Activated CD4-positive, alpha-beta T cell treated with anti-CD3 and anti-CD28 coated beads, Interleukin-2, amount 50 U/mL, for 24 hours (primary cell): ENCODE results near the gene CLIC5.

ENCODE experiments used
- DNase-seq, 2 donors: peaks; one replicate each; pipeline ENCODE4 v3.0.0-alpha.2; 2020; ENCODE audit warnings: low read depth in 1 of 2, low spot score in 1 of 2

CLIC5 gene

DNA sequence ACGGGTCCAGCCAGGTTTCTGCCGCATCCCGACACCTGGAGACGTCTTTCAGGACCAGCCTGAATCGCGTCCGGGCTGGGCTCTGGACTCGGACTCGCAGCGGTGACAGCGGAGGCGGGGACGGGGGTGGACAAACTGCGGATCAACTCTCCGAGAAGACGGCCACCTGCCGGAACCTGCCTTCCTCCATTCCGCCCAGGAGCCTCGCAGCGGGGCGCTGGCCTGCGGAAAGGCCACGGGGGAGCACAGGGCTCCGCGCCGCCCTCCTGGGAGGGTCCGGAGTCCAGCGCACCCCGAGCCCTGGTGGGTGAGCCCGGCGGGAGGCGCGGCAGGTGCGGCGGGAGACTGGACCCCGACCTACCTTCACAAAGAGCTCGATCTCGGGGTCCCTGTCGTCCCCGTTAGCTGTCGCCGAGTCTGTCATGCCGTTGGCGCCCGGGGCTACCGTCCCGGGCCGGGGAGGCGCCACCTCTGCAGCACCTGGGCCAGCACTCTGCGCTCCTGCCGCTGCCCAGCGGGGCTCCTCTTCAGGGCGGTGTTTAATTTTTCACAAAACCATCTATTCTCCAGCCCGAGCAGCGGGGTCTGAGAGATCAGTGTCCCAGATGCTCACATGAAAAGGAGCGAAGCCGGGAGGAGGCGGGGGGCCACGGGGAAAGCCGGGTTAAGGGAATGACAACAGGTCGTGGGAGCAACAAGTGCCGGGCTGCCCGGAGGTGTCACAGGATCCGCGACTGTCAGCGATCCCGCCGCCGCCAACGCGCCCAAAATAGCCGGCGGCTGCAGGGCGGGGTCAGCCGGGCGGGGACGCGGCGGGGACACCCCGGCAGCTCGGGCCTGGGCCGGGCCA lies at the start of gene CLIC5:
Gene CLIC5 (minus strand): TSS at position 742 of the 850 bp plus-strand sequence. CDS start 318 bp downstream, at position 424.
- DNase-seq = no peak

DNA sequence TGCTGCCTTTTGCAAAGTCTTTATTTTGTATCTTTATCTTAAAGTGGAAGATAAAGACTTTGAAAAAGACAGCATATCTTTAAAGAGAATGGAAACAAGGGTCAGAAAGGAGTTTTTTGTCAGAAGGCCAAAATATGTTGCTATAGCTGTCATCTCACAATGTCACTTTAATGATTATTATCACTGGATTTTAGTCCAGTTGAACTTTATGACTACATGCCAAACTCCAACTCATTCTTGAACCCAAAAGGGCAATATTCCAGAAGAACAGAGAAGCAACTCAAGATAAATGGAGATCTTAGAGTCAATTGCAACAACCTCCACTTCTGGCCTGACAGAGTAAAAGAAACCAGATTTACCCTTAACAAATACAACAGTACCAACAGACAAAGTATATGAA lies 47.3 kb upstream of the CLIC5 start:
- DNase-seq = no peak

DNA sequence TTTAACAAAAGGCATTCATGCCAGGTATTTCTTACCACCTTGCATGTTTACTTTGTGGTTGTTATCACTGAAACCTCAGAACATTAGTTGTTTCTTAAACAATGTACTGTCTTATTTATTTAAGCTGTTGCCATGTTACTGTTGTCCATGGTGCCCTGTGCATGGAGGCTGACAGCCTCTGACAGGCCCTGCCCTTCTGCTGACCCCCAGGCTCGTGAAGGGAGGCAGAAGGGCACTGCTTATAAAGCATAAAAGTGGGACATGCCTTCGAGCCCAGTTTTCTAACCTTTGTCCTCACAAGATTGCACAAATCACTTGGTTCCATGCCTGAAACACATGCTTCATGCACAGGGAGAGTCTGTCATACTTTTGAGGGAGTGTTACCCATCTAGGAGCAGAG lies 46.7 kb upstream of the CLIC5 start:
- DNase-seq = no peak

DNA sequence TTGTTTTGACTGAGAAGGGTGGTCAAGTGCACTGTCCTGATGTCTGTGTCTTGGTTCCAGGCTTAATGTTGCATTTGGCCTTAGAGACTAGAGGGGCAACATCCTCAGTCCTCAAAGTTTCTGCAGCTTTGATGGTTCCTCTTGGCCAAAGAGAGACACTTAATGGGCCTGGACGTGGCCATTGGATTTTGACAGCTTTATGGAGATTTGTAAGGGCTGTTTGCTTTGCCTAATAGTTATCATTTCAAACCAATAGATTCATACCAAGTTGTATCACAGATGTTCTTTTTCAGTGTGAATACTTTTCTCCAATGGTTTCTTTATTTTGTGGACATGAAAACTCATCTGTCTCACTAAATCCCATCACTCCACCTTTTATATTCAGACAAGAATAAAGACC lies 45.8 kb upstream of the CLIC5 start:
- no peak for DNase-seq

DNA sequence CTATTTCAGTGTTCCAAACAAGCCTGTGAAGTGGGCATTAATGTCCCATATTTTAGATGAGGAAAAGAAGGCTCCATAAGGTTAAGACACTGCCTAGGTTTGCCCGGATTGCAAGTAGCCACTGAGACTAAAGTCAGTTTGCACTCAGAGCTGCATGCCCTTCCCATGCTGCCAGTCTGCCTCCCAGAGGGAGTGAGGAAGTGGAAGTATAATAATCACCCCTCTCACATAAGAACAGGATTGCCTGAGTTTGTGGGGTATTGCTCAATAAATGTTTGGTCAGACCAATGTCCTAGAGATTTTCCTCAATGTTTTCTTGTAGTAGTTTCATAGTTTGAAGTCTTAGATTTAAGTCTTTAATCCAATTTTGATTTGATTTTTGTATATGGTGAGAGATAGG lies 43.9 kb upstream of the CLIC5 start:
- no peak for DNase-seq

DNA sequence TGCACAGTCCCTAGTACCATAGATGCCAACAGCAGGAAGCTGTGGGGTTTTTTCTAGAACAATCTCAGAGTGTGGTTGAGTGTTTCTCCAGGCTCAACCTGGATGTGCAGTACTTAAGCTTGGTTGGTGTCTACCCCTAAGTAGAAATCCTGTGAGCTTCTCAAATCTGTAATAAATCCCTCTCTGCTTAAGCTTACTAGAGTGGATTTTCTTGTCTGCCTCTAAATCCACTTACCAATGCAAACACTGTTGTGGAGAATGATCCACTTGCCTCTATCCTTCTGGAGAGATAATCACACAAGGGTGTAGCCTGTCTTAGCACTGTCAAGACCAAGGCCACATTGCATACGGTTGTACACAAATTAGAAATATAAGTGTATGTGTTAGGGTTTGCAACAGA lies 43.3 kb upstream of the CLIC5 start:
- no peak for DNase-seq

DNA sequence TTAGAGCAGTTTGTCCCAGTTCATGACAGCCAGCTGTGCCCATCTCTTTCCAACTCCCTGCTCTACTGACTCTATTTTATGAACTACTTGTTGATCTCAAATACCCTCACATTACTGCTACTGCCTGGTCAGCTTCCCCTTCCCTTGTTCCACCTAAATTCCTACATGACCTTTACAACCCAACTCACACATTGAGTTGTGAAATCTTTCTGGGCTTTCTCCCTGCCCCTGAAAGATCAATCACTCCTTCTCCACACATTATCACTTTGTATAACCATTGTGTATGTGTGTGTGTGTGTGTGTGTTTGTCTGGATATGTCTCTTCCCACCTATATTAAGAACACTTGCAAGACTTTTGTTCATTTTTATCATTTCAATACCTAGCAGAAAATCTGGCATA lies 42.1 kb upstream of the CLIC5 start:
- no peak for DNase-seq

DNA sequence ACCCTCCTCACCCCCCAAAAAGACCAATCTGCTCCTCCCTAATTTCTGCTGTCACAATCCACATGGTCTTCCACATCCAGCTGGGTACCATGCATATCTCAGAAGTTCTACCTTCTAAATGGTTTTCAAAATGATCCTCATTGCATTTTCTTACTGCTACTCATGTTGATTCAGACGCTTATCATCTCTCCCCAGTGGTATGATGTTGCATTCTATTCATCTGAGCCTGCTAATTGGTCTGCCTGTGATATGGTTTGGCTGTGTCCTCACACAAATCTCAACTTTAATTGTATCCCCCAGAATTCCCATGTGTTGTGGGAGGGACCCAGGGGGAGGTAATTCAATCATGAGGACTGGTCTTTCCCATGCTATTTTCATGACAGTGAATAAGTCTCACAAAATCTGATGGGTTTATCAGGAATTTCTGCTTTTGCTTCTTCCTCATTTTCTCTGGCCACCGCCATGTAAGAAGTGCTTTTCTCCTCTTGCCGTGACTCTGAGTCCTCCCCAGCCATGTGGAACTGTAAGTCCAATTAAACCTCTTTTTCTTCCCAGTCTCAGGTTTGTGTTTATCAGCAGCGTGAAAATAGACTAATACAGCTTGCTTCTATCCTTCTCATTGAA lies 41.4 kb upstream of the CLIC5 start:
- no peak for DNase-seq

DNA sequence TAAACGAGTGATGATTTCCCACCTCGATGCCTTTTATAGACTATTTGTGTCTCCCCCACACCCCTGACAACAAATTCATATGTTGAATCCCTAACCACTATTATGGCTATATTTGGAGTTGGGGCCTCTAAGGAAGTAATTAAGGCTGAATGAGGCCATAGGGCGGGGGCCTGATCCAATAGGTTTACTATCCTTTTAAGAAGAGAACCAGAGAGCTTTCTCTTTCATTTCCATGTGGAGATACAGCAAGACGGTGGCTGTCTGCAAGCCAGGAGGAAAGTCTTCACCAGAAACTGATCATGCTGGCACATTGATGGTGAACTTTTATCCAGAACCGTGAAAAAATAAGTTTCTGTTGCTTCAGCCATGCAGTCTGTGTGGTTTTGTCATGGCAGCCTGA lies 38.9 kb upstream of the CLIC5 start:
- no peak for DNase-seq

DNA sequence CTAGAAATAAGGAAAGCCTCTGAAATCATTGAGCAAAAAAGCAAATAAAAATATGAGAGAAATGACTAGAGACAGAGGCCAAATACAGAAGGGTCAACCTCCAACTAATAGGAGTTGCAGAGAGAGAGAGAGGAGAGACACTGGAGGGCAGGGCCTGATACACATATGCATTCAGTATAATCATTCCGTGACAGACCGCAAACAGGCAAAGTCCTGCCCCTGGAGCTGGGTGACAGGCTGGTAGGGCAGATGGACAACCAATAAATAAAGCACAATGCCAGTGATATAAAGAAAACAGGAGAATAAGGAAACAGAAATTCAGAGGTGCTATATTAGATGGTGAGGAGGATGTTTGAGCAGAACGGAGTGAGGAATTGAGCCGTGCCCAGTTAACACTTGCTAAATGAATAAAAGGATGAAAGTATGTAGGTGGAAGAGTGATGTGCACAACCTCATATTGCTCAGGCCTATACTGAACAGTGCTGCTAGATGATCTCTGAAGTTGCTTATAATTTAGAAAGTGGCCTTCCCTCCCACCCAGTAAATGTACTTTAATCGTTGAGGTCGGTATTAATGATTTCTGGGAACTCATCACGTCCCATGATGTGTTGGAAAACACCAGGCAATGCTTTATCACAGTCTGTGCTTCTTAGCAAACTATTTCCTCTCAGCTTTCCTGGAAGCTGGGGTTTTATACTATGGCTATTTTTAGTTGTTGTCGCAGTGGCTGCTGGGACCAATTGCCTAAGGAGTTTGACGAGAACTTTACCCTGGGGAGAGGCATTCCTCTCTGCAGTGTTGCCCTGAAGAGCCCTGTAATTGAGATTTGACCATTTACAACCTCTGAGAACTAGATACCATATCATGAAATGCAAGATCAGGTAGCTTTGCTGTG lies 37.6 kb upstream of the CLIC5 start:
- no peak for DNase-seq

DNA sequence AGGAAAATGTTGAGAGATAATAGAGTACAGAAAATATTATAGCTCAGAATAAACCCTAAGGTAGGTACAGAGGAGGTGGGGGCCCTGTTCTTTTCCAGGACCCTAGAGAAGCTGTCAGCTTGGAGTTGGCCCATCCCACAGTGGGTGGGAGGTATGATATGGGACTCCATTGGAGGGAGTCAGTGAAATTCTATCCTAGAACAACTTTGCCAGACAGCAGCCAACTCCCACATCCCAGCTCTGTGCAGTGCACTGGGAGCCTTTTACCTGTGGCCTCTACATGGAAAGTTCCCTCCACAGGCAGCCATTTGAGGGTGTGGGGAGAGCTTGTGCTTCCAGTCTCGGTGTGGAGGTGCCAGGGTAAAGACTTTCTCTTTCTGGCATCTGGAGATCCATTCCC lies 36.8 kb upstream of the CLIC5 start:
- DNase-seq = no peak

DNA sequence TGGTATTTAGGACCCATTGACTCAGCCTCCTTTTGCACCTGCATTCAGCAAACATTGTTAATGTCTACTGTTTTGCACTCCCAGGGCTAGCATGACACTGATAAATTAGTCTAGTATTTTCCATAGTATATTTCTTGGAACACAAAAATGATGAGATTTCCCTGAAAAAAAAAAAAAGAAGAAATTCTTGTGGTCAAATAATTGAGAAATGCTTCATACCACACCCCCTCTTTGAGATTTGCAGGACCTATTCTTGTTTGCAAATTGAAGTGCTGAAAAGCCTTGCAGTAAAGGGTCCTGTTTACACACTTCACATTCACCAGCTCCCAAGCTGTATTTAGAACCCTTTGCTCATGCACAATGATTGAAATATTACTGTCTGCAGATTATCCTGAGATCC lies 36.3 kb upstream of the CLIC5 start:
- DNase-seq = no peak

DNA sequence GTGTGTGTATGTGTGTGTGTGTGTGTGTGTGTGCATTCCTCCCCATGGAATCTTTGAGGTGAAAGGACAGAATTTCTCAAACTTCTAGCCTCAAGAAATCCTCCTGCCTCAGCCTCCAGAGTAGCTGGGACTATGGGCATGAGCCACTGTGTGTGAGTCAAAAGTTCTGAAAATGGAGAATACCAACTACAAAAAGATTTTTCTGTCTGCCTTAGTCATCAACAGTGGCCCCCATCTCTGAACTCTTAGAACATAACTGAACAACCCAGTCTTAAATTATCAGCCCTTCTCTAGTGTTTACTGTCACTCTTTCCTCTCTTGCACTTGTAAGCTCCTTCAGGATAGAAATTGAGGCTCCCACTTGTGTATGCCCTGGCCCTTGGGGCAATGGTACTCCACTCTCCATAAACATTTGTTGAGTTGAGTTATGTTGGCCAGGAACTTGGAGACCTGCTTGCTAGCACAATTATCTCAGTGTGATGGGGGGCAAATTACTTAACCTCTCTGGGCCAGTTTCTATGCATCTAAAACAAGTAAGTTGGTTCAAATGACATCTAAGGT lies 35.3 kb upstream of the CLIC5 start:
- no peak for DNase-seq

DNA sequence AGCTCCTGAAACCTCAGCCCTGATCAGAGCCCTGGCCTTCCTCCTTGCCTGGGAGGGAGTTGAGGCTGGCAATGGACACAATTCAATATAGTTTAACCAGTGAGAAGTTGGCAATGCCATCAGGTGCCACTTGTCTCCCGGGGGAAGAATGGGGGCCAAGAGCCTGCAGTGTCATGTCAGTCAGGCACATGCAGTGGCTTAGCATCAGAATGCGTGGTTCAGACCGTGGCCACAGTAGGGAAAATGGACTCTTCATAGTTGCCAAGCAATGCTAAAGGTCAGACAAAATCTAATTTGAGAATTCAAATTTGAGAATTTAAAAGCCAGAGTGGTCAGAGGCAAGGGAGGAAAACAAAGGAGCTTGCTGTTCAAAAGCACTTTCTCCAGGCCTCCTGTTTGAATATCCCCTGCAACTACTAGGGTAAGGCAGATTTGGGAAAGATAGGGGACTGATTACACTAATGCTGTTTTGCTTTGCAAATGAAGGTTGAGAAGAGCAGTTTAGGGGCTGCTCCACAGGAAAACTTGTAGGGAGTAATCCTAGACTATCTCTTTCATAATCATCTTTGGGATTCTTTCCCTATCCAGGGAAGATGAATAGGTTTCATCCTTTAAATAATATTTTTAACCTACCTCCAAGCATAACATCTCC lies 33.1 kb upstream of the CLIC5 start:
- DNase-seq = no peak

DNA sequence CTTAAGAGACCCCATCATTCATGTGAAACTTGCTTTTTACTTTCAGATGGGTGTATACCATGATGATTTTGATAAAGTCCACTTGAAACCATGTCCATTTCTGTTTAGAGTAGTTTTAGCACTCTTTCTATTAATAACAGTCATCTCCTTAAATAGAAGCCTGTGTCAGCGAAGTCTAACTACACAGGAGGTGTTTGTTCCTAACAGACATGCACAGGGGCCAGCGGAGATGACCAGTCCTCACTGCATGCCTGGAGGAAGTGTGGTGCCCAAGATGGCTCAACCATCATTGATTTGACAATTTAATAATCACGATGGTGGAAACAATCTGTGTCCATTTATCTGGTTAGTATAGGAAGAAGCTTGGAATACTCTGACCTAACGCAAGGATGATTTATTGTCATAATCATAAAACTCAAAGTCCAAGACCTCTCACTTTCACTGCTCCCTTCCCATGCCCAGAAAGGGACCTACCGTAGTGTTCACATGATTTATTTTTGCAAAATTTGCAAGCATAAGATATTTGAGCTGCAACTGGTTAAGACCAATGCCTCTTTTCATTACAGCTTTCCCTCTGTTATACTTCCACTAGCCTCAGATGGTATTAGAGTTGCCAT lies 31.0 kb upstream of the CLIC5 start:
- no peak for DNase-seq

DNA sequence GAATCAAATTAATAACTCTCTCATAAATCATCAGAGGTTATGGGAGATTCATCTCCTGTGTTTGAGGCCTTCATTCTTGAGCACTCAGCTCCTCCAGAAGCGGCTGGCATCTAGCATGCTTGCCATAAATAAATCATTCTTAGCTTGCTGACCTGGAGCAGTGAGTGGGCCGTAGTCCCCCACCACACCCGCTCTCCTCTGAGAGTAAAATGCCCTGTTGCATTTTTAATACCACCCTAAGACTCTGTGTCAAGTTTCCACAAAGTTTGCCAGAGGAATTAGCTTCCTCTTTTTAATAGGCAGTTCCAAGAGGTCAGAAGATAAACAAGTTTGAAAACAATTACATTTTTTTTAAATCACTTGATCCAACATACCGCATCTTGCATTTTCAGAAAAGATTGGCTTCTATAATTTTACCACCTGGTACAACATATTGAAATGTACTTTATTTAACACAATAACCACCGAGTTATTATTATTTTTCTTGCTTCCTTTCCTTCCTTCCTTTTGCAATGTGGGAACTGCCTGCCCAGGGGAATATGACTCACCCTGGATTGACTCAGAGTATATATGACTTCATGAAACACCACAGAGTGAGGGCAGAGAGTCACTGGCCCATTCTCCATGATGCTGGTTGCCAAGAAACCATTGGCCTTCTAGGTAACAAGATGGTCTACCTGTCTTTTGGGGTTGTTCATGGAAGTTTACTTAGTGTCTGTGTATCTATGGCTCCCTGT lies 29.4 kb upstream of the CLIC5 start:
- no peak for DNase-seq

DNA sequence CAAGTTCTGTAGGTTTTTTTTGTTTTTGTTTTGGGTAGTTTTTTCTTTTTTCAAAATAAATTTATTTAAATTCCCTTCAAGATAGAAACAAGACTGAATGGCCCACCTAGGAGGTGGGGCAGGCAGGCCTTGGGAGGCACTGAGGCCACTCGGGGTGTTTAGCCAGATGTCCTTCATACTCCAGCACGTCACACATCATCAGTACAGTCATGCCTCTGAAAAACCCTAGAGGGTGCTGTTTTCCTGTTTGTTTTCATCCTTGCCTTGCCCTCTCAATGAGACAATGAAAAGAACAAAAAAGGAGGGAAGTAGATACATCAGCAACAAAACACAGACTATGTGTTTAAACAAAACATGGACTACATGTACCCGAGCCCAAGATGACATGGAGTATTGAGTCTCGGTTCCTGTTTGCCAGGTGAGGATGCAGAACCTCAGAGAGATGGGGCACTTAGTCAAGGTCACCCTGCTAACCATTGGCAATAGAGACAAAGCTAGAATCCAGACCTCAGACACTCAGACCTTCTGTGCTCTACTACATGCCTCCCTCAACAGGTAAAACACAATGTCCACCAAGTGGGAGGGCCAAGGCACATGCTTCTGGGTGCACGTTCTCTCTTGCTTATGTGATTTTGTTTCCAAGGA lies 26.8 kb upstream of the CLIC5 start:
- no peak for DNase-seq

DNA sequence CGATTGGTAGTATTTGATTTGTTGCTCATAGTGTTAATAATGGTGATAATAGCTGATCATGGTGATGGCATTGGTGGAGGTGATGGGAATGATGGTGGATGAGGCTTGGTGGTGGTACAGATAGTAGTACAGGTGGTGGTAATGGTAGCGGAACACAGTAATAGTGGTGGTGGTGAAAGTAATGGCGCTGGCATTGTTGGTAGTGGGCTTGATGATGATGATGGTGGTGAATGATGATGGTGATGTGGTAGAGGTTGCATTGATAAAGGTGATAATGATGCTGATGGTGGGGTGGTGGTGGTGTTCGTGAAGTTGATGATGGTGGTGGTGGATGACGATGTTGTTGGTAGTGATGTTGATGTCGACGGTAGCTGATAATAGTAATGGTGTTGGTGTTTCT lies 24.6 kb upstream of the CLIC5 start:
- no peak for DNase-seq

DNA sequence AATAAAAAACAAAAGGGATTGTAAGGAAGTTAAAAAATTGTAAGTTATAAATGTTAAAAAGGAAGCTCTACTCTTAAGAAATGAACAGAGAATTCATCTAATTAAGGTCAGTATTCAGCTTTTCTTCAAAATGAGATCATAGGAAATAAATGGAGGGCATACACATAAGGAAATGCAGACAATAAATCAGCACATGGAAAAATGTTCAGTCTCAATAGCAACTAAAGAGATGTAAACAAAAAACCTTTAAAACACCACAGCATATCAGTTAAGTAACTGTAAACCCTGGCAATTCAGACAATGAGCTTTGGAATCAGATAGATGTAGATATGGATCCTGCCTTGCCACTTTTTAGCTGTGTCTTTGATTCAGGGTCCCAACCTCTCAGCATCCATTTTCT lies 24.0 kb upstream of the CLIC5 start:
- no peak for DNase-seq
